ENCODE measurements around the gene RALY.
"Not testable (repeated sequence)": the region's sequence is repeated elsewhere in the genome, so short reads cannot be mapped to it uniquely, and the experiment has no call there.

GRCh38 chr20:34133365-34133860 lies 139.7 kb downstream of the RALY start:
- TF ChIP-seq POLR2A, CTCF (IDR thresholded peaks at IDR 0.05): not testable (repeated sequence)

Data from body of pancreas (tissue), 4 donors.